AG04449 (cell line): Measurements from ENCODE around the gene RAD51B.

Source experiments
- CTCF ChIA-PET: fragments of 350-600 bp; formaldehyde crosslinking; extraction: SDS; loops from one replicate; lab custom pipeline; 2021; ENCODE audit warnings: antibody characterized with exemption; lab: Yijun Ruan, JAX
- POLR2A ChIA-PET: fragments of 400-600, 350-600 bp; formaldehyde crosslinking; extraction: SDS; loops from one replicate; lab custom pipeline; 2020; ENCODE audit warnings: antibody characterized with exemption, inconsistent platforms; lab: Yijun Ruan, JAX
- DNase-seq: peaks from one replicate; pipeline ENCODE4 v3.0.0-alpha.2; 2010; ENCODE audit warnings: low read depth, low spot score
- H3K4me3 ChIP-seq: 2 replicates; pipeline ENCODE4 v1.5.1; 2011; ENCODE audit warnings: low read depth, mild to moderate bottlenecking, control low read depth, low read length
- TF ChIP-seq, protein P1 (sequence below): IDR thresholded peaks from one replicate; pipeline ENCODE4 v1.5.1; 2011; ENCODE audit warnings: mild to moderate bottlenecking, moderate library complexity, low read length, control low read depth, inconsistent platforms; ENCODE audit not compliant: insufficient read depth; ENCODE audit errors: missing control alignments

RAD51B gene

DNA sequence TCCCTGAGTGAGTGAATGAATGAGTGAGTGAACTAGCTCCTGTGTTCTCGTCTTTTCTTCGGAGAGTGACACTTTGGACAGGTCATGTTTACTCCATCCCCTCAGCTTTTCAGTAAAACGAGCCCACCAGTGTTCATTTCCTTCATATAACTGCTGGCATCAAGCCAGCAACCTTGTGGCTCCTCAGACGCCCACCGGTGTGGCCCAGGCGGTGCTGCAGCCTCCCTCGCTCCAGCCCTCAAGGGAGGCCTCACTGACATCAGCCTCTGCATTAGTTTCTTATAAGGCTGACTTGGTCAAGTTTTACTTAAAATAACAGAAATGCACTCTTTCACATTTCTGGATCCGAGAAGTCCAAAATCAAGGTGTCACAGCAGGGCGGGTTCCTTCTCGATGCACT, 785.2 kb downstream of the RAD51B start:
- TF ChIP-seq, protein P1, sequence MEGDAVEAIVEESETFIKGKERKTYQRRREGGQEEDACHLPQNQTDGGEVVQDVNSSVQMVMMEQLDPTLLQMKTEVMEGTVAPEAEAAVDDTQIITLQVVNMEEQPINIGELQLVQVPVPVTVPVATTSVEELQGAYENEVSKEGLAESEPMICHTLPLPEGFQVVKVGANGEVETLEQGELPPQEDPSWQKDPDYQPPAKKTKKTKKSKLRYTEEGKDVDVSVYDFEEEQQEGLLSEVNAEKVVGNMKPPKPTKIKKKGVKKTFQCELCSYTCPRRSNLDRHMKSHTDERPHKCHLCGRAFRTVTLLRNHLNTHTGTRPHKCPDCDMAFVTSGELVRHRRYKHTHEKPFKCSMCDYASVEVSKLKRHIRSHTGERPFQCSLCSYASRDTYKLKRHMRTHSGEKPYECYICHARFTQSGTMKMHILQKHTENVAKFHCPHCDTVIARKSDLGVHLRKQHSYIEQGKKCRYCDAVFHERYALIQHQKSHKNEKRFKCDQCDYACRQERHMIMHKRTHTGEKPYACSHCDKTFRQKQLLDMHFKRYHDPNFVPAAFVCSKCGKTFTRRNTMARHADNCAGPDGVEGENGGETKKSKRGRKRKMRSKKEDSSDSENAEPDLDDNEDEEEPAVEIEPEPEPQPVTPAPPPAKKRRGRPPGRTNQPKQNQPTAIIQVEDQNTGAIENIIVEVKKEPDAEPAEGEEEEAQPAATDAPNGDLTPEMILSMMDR, result no peak
- CTCF ChIA-PET, result no interaction called here
- POLR2A ChIA-PET, result no interaction called here
- no peak for DNase-seq
- H3K4me3 ChIP-seq, result no peak overlapping the region

DNA sequence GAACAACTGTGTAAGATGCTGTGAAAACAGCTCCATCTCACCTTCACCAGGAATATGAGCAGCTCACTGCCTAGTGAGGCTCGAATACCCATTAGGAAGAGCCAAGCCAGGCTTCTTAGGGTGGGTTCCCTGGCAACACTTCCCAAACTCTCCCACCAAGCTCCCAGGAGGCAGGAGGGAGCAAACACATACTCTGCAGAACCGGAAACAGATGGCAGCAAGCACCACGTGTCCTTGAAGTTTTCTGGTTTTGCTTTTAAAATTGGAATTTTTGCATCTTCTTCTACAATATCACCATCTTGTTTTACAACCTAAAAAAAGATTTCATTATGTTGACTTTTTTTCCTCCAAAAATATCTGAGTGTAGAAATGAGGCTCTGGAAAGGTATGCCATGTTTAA, 786.6 kb downstream of the RAD51B start:
- H3K4me3 ChIP-seq, result no peak overlapping the region
- TF ChIP-seq, protein P1, result no peak
- no peak for DNase-seq
- CTCF ChIA-PET, result no interaction called here
- POLR2A ChIA-PET, result no interaction called here

DNA sequence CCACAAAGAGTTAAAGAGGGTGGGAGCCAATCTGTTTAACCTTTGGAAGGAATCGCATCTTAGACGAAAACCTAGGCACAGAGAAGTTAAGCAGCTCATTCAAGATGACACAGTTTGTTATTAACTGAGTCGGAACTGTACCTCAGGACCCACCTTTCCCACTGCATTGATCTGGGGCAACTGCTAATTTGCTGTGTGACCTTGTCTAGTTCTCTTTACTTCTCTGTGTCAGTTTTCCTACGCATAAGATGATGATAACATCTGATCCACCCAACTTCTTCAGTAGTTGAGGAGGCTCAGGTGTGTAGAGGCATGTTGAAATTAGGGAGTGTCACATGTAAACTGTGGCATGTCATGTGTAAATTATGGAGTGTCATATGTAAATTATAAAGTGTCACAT, 787.1 kb downstream of the RAD51B start:
- H3K4me3 ChIP-seq, result no peak overlapping the region
- POLR2A ChIA-PET, result no interaction called here
- CTCF ChIA-PET, result no interaction called here
- DNase-seq, result no peak
- TF ChIP-seq, protein P1, result no peak

DNA sequence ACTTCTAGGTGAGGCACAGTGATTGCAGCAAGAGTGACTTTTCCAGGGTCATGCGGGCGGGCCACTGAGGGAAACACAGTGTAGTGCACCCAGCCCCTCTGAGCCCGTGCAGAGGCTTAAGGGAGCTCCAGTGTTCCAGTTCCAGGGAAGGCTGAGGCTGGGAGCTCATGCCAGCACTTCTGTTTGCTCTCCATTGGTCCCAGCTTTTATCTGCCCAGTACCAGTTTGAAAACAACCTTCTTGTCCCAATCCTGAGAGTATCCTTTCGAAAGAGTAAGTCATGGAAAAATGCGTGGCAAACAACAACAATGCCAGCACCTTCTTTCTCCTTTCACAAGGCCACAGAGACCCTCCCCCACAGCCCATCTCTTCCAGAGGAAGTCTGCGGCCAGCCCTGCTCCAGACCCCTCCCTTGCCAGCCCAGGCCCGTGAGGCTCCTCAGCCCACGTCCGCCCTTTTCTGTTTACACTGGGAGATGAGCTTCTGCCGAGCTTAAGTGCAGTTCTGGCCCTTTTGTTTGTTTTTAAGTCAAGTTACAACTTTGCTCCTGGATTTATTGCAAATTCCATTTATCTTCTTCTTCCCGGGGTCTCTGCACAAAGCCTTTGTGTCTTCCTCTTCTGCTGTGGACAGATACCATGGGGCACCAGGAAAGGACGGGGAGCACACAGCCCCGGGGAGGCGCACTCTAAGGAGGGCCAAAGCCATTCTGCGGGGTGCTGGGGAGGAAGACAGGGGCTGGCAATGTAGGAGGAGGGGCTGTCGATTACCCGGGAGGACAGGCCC, 787.7 kb downstream of the RAD51B start:
- POLR2A ChIA-PET, result no interaction called here
- no peak for DNase-seq

DNA sequence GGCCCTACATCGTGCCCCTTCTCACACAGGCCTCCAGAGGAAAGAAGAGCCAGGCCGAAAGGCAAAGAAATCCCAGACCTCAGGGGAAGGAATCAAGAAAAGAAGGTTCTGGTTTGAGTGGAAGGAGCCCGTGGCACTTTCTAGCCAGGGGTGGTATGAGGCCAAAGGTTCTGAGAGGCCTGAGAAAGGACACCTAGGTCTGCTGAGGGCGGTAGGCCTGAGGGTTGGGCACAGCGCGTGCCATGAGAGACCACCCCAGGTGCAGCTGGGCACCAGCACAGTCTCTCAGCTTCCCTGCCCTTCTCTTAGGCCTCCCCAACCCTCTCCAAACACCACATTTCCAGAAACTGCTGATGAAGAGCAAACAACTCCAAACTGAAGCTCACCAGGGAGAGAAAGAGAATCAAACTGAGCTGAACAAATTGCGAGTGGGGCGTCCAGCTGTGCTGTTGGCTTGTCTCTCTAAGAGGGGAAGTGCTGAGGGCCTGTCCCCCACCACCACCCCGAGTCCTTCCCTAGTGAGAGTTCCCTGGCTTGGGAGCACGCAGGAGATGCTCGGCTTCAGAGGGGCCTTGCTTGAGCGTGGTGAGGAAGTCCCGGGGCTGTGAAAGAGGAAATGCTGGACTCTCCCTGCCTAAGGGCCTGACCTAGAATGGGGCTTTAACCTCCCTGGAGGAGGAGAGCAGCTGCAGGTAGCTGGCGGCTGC, 788.4 kb downstream of the RAD51B start:
- POLR2A ChIA-PET, result interaction anchor here (1.0 kb wide), 1 partner anchor 187 kb away, joined by 3 read pairs; no protein-coding TSS in a partner anchor
- CTCF ChIA-PET, result no interaction called here
- H3K4me3 ChIP-seq, result no peak overlapping the region
- TF ChIP-seq, protein P1, result no peak
- DNase-seq, result no peak

More for the DNA sequence above, 787.7 kb downstream of the RAD51B start:
- TF ChIP-seq, protein P1, result no peak
- CTCF ChIA-PET, result no interaction called here
- no peak overlapping the region for H3K4me3 ChIP-seq

DNA sequence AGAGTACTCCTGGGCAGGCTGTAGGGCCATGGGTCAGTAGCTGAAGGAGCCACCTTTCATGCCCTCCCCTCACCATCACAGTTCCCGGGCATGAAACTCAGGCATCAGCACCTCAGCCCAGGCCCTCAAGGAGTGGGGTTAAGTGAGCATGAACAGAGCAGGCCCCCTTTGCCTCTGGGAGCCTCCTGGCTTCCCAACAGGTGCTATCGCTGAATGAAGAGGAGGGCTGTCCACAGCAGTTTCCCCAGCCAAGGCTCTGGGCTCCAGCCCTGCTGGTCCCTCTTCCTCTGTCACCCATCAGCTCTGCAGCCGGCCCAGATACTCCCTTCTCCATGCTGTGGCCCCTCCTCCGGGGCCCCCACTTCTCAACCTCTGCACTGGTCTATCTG, 789.0 kb downstream of the RAD51B start:
- CTCF ChIA-PET, result no interaction called here
- no peak for DNase-seq
- POLR2A ChIA-PET, result interaction anchor here (1.0 kb wide), 1 partner anchor 187 kb away, joined by 3 read pairs; no protein-coding TSS in a partner anchor
- H3K4me3 ChIP-seq, result no peak overlapping the region
- TF ChIP-seq, protein P1, result no peak
